Measurements from ENCODE around the gene ZNF426.
"Not testable (repeated sequence)": the region's sequence is repeated elsewhere in the genome, so short reads cannot be mapped to it uniquely, and the experiment has no call there.

ZNF426 gene

DNA sequence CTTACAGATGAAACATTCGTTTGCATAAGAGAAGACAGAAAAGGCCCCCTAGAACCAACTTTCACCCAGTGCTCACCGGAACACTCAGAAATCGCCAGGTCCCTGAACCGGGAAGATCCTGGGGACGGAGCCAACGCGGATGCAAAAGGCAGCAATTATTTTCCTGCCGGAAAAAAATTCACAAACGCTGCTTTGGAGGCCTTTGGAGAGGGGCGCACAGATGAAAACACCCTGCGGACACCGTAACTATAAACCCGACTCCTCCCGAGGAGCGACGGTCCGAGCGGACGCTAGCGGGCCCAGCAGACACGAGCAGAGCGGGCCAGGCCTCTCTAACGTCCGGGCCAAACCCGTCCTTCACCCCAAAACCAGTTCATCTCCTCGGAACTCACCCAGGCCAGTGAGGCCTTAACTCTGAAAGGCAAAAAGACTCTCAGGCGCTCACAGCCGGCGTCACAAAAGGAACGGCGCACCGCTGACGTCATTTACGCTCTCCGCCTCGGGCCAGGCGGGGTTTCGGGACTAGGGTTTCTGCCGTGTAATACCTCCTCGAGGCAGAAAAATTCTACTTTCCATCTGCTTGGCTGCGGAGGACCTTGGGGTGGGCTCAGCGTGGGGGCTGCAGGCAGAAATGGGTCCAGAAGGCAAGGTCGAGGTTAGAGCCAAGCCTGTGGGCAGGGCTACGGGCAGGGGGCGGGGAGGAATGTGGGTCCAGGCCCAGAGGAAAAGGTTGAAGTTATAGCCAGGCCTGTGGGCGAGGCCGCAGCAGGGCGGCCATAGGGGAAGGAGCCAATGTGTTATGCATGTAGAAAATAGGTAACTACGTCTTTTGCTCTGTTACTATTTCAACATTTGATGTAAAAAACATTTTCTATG is at the start of gene ZNF426:
ZNF426 (minus strand) TSS at position 463 of the 876 bp plus-strand sequence. CDS start 2,413 bp downstream, outside the sequence.
- DNase-seq (ENCODE audit: low read depth in 2 of 2) = peak; percentile 70 to 79

GRCh38 chr19:9586764-9587163 is 48.3 kb upstream of the ZNF426 start:
- peak; percentile 65 to 68 for DNase-seq (ENCODE audit: low read depth in 2 of 2)

DNA sequence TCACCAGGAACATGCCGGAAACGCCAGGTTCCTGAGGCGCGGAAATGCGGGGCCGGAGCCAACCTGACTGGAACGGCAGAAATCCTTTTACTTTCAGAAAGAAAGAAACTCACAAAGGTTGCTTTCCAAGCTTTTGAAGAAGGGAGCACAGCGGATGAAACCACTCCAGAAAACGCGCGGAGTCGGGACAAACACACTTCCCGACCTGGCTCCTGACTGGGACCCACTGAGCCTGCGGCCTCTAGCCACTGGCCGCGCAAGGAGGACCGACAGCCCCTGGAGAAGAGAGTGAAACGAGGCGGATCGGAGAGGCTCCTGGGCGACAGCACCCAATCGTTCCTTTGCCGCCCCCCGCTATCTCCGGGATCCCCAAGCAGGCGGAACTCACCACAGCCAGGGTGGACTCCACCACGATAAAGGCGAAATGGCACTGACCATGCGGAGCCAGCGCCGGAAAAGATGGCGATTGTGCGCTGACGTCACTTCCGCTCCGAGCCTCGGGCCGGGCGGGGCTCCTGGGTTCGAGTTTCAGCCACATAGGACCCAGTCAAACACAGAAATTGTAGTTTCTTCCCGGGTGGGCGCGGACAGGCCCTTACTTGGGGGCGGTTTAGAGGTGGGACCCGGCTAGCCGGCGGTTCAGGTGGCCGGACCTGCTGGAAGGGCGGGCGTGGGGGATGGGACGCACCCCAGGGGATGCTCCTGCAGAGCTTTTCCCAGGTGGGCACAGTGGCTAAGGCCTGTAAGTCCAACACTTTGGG is 45.8 kb upstream of the ZNF426 start, which contains the start of gene ZNF121:
ZNF121 (minus strand) TSS at position 432 of the 761 bp plus-strand sequence. CDS start 16,407 bp downstream, outside the sequence.
- DNase-seq (ENCODE audit: low read depth in 2 of 2) = peak; percentile 71 to 75

GRCh38 chr19:9582081-9582725 is 43.8 kb upstream of the ZNF426 start:
- not testable (repeated sequence) for DNase-seq (ENCODE audit: low read depth in 2 of 2)

- no peak for DNase-seq (ENCODE audit: low read depth in 2 of 2)
These were observed 42.3 kb upstream of the ZNF426 start for GRCh38 chr19:9580728-9581127.

DNA sequence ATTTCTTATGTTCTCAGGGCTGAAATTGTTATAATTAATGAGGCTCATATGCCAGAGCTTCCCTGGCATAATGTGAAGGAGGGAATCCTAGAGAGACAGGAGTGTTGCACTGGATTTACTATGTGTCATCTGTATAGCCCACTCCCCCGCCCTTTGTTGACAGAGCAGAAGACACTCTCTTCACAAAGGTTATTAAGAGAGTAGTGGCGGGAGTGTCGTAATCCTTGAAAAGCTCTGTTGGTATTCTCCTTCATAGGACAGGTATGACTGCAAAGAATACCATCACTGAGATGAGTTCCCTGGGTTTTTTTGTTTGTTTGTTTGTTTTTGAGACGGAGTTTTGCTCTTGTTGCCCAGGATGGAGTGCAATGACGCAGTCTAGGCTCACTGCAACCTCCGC is 31.8 kb upstream of the ZNF426 start:
- DNase-seq (ENCODE audit: low read depth in 2 of 2) = no peak

DNA sequence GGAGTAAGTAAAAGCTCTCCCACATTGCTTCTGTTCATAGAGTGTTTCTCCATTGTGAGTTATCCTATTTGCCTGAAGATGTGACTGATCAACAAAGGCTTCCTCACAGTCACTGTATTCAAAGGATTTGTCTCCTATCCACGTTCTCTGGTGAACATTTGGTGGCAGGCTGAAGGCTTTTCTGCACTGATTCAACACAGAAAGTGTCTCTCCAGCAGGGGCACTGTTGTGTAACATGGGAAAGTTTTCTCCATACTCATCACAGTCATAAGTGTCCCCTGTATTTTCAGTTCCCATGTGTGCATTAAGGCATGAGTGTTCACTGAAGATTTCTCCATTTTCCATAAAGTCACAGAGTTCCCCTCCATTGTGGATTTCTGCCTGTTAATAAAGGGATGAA is 28.3 kb upstream of the ZNF426 start:
- DNase-seq (ENCODE audit: low read depth in 2 of 2) = no peak

DNA sequence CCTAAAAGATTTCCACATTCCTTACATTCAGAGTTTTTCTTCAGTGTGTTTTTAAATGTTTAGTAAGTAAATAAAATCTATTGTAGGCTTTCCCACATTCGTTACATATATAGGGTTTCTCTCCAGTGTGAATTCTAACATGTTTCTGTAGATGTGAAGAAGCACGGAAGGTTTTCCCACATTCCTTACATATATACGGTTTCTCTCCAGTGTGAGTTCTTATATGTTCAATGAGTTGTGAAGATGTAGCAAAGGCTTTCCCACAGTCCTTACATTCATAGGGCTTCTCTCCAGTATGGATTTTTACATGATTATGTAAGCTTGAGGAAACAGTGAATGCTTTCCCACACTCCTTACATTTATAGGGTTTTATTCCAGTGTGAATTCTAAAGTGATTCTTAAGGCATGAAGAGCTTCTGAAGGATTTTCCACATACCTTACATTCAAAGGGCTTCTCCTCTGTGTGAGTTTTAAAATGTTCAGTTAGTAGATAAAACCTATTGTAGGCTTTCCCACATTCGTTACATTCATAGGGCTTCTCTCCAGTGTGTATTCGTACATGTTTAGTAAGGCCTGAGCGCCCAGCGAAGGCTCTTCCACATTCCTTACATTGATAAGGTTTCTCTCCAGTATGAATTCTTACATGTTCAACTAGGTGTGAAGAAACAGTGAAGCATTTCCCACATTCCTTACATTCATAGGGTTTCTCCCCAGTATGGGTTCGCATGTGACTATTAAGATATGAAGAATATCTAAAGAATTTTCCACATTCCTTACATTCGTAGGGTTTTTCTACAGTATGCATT is 27.7 kb upstream of the ZNF426 start:
- no peak for DNase-seq (ENCODE audit: low read depth in 2 of 2)

GRCh38 chr19:9552536-9553274 is 14.3 kb upstream of the ZNF426 start:
- DNase-seq (ENCODE audit: low read depth in 2 of 2) = no peak

- DNase-seq (ENCODE audit: low read depth in 2 of 2) = no peak
These were observed 9.4 kb upstream of the ZNF426 start for GRCh38 chr19:9547870-9548269.

GRCh38 chr19:9541281-9541680 is 2.8 kb upstream of the ZNF426 start:
- not testable (repeated sequence) for DNase-seq (ENCODE audit: low read depth in 2 of 2)

GRCh38 chr19:9539921-9540320 is 1.5 kb upstream of the ZNF426 start:
- DNase-seq (ENCODE audit: low read depth in 2 of 2) = not testable (repeated sequence)

GRCh38 chr19:9539201-9539600 is 756 bp upstream of the ZNF426 start:
- not testable (repeated sequence) for DNase-seq (ENCODE audit: low read depth in 2 of 2)

DNA sequence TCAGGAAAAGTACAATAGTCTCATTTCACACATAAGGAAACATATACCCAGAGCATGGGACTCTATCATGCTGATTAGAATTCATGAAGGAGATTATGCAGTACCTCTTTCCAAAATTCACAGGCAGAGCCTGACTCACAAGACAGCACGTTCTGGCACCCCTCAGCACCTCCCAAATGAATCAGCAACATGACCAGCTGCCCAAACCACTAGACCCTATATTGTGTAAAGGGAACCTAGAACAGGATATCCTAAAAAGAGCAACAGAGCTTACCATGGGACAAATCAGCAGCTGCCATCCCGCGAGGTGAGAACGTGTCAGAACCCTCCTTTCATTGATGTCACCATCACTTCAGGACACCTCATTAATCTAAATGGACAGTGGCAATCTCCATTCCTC is 2.5 kb downstream of the ZNF426 start:
- DNase-seq (ENCODE audit: low read depth in 2 of 2) = no peak

DNA sequence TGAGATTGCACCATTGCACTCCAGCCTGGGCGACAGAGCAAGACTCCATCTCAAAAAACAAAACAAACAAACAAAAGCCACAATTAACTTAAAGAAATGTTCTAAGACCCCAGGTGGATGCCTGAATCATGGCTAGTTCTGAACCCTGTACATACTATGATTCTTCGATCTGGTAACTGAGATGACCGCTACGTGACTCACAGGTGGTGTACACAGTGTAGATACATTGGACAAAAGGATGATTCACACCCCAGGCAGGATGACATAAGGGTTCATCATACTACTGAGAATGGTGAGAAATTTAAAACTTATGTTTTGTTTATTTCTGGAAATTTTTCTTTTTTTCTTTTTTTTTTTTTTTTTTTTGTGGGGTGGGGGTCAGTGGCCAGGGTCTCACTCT is 6.5 kb downstream of the ZNF426 start:
- no peak for DNase-seq (ENCODE audit: low read depth in 2 of 2)

- DNase-seq (ENCODE audit: low read depth in 2 of 2) = no peak
These were observed 9.6 kb downstream of the ZNF426 start for GRCh38 chr19:9528757-9529336.

- DNase-seq (ENCODE audit: low read depth in 2 of 2) = no peak
These were observed 14.5 kb downstream of the ZNF426 start for GRCh38 chr19:9523885-9524474.

DNA sequence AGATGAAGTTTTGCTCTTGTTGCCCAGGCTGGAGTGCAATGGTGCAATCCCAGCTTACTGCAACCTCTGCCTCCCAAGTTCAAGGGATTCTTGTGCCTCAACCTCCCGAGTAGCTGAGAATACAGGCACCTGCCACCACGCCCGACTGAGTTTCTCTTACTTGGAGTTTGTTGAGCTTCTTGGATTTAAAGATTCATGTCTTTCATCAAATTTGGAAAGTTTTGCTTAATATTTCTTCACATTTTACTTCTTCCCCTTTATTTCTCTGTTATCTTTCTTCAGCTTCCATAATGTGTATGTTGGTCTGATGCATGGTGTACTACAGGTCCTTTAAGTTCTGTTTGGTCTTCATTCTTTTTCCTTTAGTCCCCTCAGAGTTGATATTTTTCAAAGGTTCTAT is 31.2 kb downstream of the ZNF426 start:
- no peak for DNase-seq (ENCODE audit: low read depth in 2 of 2)

GRCh38 chr19:9500796-9501195 is 37.6 kb downstream of the ZNF426 start:
- no peak for DNase-seq (ENCODE audit: low read depth in 2 of 2)

Measured in stimulated activated CD4-positive, alpha-beta T cell treated with anti-CD3 and anti-CD28 coated beads, Interleukin-1b, Interleukin-23, amount 100 ng/mL, for 4 hours (primary cell).